ENCODE results near the gene MYO1B.

The MYO1B gene

GRCh38 chr2:191474464-191474863 is 229.3 kb downstream of the MYO1B start:
- no peak for DNase-seq

All from NCI-H2107 (cell line).